T-helper 2 cell treated with Interferon-gamma antibody and Interleukin-4, amounts not matched to agents 100 ng/mL and 5 ng/mL, for 36 hours (primary cell): ENCODE measurements around the gene EXOC4. TPM values are rescaled to one million over a fixed set of nuclear protein-coding genes. Genes with fewer than 3 reads are reported as not detected.
"Not testable (repeated sequence)": the region's sequence is repeated elsewhere in the genome, so short reads cannot be mapped to it uniquely, and the experiment has no call there.

Experiments used
- intact Hi-C: fragments of 100-400 bp; cut with micrococcal nuclease; formaldehyde crosslinking; loops from one replicate; pipeline ENCODE4 v1.15.1; 2023
- total RNA-seq: library from RNA; stranded (reverse); gene quantifications from 2 replicates; pipeline ENCODE4 v1.2.3, GENCODE V29; 2022

The EXOC4 gene
- total RNA-seq, 1 donor from 2014 or later: 74.2 TPM

DNA sequence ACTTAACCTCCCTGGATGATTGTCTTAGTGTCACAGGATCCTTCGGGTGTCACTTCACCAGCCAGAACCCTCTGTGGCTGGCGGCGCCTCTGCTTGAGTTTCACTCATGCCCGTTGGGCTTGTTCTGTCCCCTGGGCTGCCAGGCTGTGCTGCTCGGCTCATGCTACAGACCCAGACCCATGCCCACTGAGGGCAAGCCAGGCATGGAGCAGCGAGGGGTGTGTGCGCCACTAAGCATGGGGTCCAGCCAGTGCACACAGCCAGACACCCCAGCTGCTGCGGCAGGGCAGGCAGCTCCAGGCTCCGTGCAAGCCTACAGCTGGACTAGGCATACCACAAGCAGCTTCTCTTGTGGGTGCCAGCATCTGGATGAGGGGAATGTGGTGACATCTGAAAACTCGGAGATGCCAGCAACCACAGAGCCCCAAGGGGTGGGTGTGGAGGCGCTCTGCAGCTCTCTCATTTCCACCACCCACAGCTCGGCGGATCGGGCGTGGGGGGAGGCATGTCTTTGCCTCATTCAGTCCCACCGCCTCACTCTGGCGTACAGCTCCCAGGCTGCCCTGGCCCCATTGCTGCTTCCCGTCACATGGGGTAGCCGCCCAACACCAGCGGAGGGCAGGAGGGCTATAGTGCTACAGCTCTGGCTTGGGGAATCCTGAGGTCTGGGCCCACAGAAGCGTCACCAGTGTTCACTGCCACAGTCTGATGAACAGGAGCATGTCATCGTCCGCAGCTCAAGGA, 604.7 kb downstream of the EXOC4 start:
- intact Hi-C loops: no loop called here

DNA sequence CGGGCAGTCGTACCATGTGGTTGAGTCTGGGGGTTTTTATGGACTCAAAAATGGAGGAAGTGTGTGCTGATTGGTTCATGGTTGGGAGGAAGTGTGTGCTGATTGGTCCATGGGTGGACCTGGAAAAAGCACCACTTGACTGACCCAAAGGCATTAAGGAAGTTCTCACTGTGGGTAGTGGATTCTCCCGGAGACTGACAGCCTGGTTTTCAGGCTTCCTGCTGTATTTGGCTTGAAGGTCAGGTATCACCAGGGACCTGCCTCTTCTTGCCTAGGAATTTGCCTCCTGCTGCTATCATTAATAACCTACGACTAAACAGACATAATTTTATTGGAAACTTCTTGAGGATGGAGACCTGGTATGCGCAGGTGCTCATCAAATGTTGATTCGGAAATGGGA, 605.4 kb downstream of the EXOC4 start:
- intact Hi-C loops: no loop called here

DNA sequence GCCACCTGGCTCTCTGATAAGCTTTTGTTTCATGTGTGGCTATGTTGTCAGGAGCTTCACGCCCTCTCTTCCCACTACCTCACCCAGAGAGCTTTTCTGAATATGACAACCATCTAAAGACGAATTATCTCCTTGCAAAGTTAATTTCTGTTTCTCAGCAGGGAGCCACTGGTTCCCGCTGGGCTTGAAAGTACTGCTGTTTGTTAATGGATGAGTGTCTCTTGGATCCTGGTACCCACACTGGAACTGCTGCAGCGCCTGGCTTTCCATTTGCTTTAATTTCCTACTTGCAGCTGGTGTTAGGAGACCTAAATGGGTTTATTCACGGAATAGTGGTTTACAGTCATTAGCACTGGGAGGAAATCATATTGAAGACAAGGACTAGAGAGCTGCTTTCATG, 606.4 kb downstream of the EXOC4 start:
- intact Hi-C loops: no loop called here

DNA sequence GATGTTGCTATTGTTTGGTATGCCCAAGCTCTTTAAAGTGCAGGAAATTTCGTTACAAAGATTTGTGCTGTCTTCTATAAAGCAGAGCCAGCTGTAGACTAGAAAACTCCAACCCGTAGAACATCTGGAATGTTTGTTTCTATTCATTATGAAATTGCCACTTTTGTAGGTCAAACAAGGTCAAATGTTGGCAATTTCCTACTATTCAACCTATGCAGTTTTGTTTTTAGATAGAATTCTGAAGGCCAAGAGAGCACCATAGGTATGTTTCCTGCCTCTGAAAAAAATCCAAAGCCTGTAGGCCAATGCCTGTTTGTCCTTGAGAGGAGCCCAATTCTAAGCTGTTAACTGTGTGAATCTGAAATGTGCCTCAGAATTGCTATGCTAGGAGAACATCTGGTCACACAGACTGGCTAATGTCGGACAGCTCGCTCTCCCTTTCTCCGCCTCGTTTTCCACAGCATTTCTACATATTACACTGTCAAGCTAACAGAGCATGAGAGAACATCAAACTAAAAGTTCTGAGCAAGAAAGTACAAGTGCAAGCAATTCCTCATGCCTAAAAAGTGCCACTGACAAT, 607.1 kb downstream of the EXOC4 start:
- intact Hi-C loops: no loop called here

DNA sequence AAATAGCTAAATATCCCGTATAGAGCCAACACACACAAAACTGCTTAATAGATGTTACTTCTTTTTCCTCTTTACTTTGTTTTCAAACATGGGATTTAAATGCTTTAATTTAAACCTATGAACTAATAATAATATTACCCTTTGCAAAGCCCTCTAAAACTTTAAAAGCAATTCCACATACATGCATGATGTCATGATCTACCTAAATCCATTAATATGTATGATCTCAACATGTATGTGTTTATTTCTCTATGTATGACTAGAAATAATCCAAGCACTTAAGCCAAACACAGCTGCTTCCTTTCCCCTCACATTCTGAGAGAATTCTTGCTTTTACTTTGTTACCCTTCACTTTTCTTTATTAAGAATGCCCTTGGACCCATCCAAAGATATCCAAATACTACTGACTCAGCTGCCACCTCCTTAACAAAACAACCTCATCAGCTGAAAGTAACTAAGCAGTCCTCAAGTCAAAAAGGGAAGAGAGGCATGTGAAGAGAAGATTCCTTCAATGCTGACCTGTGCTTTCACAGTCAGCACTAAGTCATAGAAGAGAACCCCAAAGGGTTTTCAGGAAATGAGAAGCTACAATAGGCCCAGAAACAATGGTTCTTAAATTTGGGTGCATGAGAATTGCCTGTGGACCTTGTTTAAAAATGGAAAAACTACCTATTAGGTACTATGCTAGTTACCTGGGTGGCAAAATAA, 607.9 kb downstream of the EXOC4 start:
- intact Hi-C loops: no loop called here

DNA sequence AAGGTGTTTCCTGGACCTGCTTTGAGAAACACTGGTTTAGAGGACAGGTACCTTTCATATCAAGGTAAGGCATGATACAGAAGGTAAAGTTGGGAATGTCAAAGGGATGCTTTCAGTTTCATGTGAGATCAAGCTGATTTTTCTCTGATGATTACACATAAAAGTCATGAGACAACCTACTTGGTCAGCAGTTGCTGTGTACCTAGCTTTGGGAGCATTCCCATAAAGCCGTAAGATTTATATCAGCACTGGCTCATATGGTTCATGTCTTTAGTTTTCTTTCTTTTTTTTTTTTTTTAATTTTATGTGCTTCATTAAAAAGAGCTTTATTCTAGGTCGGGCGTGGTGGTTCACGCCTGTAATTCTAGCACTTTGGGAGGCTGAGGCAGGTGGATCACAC, 609.0 kb downstream of the EXOC4 start:
- intact Hi-C loops: no loop called here

DNA sequence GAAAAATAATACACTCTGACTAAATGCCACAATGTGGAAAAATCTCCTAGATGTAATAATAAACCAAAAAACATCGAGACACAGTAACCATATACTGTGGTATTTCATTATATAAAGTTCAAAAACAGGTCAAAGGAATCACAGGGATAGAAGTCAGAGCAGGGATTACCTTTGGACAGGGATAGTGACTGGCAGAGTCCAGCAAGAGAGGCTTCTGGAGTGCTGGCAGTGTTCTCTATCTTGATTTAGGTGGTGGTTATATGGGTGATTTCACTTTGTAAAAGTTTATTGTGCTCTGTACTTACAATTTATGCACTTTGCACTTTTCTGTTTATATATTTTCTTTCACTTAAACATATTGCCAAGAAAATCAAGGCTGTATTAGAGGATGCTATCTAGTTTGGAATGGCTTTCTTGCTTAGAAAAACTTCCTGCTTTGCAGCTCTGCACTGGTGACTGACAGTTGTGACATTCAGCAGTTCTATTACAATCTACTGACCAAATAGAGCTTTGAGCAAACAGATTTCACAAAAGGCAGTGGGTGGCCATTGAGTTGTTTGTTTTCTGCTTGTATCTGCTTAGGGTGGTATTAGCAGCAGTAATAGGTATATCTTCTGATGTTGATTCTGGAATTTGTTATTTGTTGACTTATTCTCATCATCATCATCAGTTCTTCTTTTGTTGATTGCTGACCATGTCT, 610.6 kb downstream of the EXOC4 start:
- intact Hi-C loops: no loop called here

DNA sequence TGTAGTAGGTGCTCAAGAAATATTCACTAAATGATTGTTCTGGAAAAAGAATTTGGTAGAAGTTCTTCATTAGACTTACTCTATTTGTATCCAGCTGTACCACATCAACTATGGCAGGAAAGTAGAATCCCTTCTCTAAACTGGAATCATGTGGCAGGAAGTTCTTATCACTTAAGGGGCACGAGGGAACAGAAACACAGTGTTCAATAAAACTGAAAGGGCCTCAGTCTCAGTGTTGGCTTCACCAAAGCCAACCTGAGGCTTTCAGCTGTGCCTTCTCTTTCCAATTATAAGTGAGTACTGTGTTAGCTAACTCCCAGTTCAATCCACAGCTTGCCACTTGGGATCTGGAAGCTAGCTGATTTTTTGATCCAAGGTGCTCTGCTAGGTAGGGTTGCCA, 616.7 kb downstream of the EXOC4 start:
- intact Hi-C loops: no loop called here

DNA sequence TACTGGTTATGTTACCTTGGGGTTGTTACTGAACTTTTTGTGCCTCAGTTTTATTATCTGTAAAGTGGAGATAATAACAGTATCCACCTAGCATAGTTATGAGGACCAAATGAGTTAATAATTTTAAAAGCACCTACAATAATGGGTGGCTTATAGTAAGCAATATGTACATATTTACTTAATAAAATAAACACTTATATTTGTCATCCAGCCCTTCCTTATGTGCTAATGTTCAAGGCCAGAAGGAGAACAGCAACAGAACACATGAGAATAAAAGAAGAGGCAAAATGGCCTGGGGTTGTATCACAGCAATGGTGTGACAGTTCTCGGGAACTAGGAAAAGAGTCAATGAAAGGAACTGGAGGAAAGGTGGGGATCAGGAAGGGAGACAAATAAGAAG, 618.9 kb downstream of the EXOC4 start:
- intact Hi-C loops: no loop called here

DNA sequence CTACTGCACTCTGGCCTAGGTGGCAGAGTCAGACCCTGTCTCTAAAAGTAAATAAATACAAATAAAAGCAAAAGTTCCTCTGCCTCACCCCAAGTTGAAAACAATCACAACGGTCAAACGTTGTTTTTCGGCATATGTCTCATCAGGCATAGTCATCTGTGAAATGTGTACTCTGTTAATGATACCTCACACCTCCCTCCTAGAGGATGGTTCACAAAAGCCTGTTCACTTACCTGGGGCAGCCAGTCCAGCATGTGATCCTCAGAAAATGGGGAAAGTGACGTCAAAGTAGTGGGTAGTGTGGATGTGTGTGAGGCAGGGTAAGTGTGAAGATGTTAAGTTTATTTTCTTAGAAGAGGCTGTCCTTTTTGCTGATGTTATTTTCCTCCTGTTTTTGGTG, 620.3 kb downstream of the EXOC4 start:
- intact Hi-C loops: no loop called here

DNA sequence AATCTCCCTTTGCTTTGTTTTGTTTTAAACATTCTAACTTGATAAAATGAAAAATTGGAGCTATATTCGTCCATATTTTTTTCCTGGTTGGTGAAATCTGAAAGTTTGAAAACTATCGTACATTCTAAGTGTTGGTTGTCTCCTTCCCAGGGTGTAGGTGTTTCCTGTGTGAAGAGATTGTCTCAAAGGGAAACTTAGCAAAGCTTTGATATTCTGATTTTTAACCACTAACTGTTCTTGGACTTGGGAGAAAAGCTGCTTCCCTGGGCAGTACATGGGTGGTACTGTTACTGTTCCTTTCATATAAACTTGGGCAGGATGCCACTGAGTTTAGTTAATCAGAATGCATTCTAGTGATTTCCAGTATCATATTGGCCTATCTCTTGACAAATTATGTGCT, 620.8 kb downstream of the EXOC4 start:
- intact Hi-C loops: no loop called here

DNA sequence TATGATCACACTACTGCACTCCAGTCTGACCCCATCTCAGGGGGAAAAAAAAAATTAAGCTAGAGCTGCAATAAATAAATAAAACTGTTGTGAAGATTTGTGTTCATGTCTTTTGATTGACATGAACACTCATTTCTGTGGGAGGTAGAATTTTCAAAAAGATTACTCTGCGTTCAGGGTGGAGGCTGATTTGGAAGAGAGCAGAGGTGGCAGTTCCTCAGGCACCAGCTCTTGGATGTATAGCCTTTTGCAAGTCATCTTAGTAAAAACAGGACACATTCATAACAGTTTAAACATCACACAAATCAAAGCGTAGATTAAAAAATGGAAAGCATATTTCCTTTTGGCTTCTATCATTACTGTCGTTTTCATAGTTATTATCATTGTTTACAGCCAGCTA, 630.7 kb downstream of the EXOC4 start:
- intact Hi-C loops: no loop called here

DNA sequence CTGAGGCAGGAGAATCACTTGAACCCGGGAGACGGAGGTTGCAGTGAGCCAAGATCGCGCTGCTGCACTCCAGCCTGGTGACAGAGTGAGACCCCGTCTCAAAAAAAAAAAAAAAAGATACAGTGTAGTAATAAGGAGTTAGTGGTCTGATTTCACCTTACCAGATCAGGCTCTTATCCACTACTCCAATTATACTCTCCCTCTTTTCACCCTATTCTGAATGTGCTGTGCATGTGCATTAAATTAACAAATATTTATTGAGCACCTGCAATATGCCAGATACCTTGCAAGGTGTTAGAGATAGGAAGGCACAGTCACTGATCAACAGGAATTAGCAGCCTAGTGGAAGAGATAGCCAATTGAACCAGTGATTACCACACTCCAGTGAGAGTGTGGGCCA, 632.3 kb downstream of the EXOC4 start:
- intact Hi-C loops: no loop called here

DNA sequence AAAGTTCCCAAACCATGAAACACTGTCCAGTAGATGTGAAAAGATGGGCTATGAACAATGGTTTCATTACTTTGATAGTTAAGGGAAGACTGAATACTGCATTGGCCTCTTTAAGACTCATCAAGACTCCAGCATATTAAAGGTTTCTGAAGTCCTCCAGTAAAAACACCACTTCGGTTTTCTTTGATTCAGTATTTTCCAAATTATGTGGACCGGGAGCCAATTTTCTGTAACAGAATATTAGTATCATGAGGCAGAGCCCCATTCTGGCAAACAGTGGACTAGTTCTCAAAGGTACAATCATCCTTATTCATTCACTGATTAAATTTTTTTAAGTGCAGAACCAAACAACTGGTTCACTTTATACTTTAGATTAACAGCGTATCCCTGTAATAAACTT, 633.2 kb downstream of the EXOC4 start:
- intact Hi-C loops: no loop called here

DNA sequence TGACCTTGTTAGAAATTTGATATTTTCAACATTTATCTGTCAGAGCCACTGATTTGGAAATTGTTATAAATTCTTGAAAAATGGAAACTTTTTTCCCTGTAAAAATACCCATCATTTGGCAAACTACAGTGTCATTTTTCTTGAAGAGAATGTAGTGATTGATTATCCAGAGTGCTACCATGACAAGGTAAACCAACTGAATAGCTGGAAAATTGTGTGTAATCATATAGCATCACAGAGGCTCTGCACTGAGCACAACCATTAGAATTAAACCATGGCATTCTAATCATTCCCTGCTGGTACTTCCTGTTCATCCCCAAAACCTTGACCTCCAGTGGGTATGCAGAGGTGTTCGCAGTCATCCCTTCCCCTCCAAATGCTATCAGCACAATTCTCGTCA, 633.9 kb downstream of the EXOC4 start:
- intact Hi-C loops: no loop called here

DNA sequence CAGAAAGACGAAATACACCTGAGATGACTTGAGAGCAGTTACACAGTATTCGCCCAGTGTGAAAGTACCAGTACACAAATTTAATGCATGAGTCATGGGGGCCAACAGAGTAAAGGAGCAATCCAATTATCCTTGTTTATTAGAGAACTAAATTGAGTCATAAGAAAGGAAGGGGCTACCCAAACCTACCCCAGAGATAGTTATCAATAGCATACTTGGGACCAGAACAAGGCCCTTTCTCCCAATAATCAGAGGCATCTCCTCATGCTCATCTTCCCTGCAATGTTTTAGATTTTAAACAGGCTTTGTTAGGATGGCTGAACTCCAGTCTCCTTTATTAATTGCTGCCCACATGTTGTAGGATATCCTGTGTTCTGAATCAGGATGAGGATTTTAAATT, 634.6 kb downstream of the EXOC4 start:
- intact Hi-C loops: no loop called here

DNA sequence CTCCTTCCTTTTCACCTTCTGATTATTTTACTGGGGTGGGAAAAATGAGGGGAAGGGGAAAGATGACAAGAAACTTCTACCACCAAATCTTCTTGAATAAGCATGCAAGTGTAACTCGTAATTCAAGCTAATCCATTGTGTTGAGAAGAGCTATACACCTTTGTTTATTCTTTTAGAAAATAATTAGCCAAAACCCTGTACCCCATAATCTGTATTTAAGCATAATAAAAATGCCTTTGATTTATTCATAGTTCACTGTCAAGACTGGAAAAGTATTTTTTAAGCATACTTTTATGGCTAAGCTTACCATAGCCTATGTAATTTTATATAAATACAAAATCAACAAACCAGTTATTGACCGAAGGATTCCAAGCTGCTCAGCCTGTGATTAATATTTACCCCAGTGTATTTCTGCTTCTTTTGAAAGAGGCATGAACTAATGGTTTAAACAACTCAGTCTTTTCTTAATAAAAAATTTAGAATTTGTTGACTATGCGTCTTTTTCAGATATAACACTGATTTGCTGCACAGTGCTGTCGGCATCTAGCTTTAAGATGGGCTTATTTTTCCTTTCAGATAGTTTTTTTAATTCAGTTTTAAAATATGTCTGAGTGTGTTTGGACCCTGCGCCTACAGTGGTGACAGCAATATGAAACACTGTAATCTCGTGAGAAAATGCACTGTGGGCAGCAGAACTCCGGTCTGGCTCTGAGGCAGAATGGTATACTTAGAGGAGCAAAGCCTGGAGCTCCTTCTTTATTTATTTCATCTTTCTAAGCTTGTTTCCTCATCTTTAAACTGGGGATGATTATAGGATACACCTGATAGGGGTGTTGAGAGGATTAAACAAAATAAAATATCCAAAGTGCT, 635.4 kb downstream of the EXOC4 start:
- intact Hi-C loops: no loop called here

DNA sequence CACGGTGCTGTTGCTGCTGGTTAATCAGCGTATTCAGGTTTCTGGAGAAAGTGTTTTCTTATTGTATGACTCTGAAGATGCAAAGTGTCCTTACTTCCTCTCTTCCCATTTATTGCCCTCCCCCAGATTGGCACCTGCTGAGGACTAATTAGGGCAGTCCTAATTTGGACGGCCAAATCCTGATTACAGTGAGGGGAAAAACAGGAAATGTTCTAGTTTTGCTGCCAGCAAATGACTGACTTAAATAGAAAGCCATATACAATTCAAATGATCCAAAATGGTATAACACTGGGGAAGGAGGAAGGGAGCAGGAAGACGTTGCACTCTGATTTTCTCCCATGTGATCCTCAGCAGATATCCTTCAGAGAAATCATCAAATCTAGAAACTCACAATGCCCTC, 651.9 kb downstream of the EXOC4 start:
- intact Hi-C loops: no loop called here

DNA sequence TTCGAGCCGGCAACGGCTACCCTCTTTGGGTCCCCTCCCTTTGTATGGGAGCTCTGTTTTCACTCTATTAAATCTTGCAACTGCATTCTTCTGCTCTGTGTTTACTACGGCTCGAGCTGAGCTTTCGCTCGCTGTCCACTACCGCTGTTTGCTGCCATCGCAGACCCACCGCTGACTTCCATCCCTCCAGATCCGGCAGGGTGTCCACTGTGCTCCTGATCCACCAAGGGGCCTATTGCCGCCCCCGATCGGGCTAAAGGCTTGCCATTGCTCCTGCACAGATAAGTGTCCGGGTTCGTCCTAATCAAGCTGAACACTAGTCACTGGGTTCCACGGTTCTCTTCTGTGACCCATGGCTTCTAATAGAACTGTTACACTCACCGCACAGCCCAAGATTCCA, 653.7 kb downstream of the EXOC4 start:
- intact Hi-C loops: not testable (repeated sequence)

DNA sequence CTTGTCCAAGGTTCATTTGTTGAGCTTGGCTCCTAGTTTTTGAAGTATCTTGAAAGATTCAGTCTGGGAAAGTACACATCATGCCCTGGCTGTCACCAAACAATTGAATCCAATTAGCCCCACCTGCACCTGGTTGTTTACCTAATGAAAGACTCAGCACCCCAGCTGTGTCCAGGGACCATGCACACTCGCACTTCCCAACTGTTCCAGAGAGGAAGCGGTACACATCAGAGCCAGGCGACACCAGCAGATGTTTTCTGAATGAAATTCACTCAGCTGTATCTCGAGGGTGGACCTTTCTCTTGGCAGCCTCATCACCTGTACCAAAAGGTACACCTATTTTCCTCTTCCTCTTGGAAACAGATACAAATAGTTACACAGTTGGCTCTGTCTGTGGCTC, 657.9 kb downstream of the EXOC4 start:
- intact Hi-C loops: no loop called here

DNA sequence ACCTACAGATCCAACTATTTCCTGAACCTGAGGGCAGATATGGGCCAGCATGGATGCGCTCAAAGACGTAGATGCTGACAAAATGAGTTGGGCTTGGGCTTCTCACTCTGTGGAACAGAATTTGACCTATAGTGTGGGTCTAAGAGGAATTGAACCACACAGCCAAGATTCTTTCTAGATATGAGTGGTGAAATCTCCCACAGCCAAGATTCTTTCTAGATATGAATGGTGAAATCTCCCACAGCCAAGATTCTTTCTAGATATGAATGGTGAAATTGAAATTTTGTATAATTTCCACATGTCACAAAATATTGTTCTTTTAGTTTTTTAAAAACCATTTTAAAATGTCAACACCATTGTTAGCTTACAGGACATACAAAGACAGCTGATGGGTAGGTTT, 658.8 kb downstream of the EXOC4 start:
- intact Hi-C loops: no loop called here
